Femur (tissue), 1 donor: ENCODE measurements around the gene FOLR2.
"Not testable (repeated sequence)": the region's sequence is repeated elsewhere in the genome, so short reads cannot be mapped to it uniquely, and the experiment has no call there.

Experiments used
- DNase-seq: peaks from one replicate; pipeline ENCODE4 v3.0.0-alpha.2; 2017

FOLR2 gene

GRCh38 chr11:72243173-72244059, 26.8 kb downstream of the FOLR2 start:
- no peak for DNase-seq

DNA sequence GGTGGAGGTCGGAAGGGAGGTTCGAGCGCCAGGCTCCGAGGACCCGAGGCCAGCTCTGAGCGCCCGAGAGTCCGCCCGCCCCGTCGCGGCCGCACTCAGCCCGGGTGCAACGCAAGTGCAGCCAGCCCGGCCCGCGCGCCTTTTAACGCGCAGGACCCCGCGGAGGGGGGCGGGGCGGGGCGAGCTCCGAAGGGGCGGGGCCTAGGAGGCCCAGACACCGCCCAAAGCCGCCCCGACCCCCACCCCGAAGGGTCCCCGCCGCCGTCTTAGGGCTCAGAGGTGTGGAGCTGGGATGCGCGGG, 27.4 kb downstream of the FOLR2 start, which contains the start of gene PHOX2A:
Gene PHOX2A (minus strand): TSS at position 117 of the 301 bp plus-strand sequence. CDS start 172 bp downstream, outside the sequence.
- no peak for DNase-seq

GRCh38 chr11:72244361-72245262, 28.0 kb downstream of the FOLR2 start:
- DNase-seq, result no peak

DNA sequence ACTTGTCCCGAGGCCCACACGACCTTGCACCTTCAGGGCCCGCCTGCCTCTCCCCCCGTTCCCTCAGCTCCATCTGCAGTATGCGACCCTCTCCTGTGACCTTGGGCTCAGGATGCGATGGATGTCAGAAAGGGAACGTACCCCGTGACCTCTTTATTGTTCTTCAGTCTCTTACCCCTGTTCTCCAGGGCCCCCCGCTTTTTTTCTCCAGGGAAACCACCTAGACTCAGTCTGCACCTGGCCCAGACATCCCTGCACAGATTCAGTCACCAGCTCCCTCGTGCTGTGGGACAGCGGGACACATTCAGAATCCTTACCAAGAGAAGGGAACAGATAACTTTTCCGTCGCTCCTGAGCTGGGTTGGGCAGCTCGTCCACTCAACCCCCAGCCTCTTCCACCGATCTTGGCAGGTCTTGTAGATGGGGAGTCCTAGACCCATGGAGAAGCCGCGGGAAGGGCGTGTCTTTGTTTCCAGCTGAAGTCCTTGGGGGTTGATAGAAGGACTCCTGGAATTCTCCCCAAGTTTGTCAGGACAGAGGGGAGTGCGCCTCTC, 28.7 kb downstream of the FOLR2 start:
- DNase-seq, result no peak

GRCh38 chr11:72247584-72247983, 31.0 kb downstream of the FOLR2 start:
- DNase-seq, result no peak

DNA sequence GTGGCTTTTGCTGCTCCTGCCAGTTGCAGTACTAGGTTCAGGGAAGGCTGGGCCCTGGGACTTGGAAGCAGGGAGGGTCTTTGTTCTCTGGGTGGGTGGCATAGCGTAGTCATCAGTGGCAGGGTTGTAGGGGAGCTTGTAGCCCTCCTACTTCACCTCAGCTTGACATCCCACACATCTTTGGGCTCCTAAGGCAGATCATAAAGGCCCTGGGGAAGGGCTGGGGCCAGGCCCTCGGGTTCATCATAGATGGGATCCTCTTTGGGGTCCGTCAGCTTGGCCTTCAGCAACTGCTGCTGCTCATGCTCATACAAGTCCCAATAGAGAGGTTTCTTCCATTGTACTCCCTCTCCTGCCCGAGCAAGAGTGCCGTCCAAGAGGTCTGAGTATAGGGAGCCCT, 33.4 kb downstream of the FOLR2 start:
- DNase-seq, result no peak

DNA sequence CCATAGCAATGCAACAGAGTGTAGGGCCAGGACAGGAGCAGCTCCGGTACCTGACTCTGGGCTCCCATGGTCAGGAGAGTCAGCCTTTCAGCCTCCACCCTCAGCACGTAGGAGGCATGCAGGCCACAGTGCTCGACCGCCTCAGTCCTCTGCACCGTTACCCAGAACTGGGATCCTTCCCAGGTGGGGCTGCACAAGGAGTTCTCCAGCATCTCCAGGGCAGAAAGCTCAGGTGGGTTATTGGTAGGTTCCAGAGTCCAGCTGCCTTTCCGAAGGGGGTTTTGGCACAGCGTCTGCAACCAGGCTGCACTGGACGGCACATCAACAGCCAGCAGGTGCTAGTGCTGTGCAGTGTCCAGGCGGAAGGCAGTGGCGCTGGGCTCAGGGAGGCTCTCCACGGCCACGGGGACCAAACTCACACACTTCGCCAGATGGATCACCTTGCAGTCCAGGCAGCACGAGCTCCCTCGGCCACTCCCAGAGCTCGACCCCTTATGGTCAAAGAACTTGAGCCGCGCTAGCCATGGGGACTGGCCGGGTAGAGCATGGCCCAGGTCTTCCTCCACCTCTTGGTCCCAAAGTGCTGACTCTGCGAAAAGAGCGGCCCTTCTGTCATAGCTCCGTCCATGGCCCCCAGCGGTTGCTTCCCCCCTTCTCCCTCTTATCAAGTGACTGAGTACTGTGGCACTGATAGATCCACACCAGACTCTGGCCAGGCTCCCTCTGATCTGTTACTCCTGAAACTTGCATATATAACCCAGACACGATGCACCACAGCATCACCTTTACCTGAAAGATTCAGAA, 34.3 kb downstream of the FOLR2 start:
- no peak for DNase-seq

- DNase-seq, result no peak
Measured at GRCh38 chr11:72251614-72252013, 35.0 kb downstream of the FOLR2 start.

GRCh38 chr11:72253392-72253791, 36.8 kb downstream of the FOLR2 start:
- no peak for DNase-seq

DNA sequence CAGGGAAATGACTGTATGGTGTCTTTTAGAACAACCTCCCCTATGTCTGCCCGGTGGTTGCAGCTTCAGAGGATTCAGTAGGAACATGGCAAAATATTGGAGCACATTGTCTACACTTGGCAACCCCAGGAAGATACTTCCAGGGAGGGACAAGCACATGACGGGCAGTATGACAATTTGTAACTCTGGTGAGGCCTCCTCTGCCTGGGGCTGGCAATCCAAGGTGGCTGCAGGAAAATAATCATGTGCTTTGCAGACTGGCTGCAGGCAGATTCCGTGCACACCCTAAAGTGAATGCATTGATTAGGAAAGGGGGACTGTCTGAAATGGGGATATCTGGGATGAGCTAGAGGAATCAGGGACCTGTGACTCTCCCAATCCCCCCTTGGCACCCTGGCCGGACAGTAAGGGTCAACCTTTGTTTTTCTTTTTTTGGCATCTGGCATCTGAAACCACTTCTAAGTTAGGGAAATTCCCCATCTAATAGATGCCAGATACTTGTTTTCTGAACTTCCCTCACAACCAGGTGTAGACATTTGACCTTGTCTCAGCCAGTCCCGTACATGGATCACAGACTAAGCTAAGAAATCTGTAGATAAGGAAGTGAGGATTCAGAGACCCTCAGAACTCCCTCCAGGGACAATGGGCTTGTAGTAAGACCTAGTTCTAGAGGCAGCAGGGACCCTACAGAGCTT, 37.9 kb downstream of the FOLR2 start:
- DNase-seq, result no peak

DNA sequence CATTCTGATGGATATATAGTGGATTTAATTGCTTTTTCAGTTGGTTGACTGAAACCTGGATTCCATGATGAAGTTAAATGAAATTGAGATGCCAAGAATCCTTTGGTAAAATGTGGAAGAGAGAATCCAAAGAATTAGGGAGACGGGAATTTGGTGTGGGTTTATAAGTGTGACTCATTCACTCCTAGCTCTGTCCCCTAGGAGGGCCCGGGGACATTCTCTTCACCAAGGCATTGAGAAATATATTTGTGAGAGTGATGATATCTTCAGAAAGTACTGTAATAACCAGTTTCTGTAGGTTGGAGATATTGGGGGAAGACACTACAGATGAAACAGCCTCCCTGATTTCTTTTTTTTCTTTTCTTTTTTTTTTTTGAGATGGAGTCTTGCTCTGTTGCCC, 41.0 kb downstream of the FOLR2 start:
- DNase-seq, result no peak

DNA sequence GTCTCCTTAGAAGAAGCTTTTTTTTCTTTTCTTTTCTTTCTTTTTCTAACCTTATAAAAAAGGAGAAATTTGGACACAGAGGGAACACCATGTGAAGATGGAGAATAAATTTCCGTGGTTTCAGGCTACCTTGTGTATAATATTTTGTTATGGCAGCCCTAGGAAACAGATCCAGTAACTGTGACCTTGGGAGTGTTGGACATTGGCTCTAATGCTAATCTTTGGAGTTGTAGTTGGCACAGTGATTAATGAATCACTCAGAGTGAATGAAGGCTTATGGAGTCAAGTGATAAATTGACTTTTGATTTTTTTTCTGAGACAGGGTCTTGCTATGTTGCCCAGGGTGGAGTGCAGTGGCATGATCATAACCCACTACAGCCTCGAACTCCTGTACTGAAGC, 42.9 kb downstream of the FOLR2 start:
- DNase-seq, result no peak

- DNase-seq, result no peak
Measured at GRCh38 chr11:72260574-72260973, 44.0 kb downstream of the FOLR2 start.

GRCh38 chr11:72263361-72263760, 46.8 kb downstream of the FOLR2 start:
- DNase-seq, result no peak

DNA sequence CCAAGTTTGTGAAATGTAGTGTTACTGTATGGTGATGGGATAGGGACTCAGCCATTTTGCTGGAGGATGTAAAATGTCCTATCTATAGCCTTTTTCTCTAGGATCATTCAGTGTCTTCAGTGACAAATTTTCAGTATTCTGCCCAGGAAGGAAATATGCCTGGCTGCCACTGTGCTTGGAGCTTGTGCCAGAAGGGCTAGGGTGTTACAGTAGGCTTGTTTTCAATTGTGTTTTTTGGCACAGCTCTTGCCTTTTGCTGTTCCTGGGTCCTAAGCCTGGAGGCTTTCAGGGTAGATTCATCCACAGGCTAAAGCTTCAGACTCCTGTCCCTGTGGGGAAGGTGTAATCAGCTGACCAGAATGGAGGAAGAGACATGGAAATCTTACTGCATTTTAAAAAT, 49.4 kb downstream of the FOLR2 start:
- no peak for DNase-seq

DNA sequence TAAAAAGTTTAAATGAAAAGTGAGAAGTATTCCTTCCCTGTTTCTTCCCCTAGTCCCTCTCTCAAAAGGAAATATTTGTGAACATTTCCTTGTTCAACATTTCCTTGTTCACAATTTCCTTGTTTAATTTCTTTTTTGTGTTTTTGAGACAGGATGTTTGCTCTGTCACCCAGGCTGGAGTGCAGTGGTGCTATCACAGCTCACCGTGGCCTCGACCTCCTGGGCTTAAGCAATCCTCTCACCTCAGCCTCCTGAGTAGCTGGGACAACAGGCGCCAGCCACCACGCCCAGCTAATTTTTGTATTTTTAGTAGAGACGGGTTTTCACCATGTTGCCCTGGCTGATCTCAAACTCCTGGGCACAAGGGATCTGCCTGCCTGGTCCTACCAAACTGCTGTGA, 50.4 kb downstream of the FOLR2 start:
- not testable (repeated sequence) for DNase-seq

- DNase-seq, result no peak
Measured at GRCh38 chr11:72267956-72268617, 51.5 kb downstream of the FOLR2 start.
